GM19397 (cell line): ENCODE data around the gene SLC44A1.

Experiments used
- ATAC-seq: cut with Tn5 transposase; IDR thresholded peaks from one replicate; pipeline ENCODE4 v1.9.1; 2021; ENCODE audit warnings: mild to moderate bottlenecking, moderate library complexity; ENCODE audit not compliant: unreplicated experiment

SLC44A1 gene

DNA sequence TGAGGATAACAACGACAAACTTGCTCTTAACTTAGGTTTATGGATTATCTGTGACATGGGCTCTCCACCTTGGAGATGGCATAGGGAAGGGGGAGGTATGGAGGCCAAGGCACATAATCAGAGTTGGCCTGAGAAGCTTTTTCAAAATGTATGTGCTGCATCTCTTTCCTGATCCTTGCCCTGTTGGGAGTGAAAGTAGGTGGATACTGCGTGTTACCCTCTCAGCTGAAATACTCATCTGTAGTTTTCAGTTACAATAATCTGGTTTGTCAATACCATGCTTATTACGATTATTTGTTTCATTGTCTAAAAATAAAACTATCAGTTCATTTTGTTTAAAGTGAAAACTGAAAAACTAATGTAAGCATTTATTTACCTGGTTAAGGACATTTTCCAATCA is 86.7 kb downstream of the SLC44A1 start:
- peak; percentile 37 for ATAC-seq

DNA sequence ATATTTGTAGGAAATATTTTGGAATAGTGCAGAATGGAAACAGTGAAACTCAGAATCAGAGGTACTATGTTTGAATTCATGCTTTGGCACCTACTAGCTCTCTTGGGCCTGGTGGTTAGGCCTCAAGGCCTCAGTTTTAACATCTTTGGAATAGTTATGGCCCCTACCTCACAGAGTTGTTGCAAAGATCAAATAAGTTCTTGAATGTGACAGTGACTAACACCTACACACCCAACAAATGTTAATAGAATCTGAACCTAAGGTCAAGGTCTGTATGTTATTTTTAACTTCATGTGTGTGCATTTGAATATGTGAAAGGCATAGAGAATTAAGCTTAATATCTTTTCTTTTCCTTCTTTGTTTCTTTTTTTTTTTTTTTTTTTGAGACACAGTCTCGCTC is 87.3 kb downstream of the SLC44A1 start:
- no peak for ATAC-seq

DNA sequence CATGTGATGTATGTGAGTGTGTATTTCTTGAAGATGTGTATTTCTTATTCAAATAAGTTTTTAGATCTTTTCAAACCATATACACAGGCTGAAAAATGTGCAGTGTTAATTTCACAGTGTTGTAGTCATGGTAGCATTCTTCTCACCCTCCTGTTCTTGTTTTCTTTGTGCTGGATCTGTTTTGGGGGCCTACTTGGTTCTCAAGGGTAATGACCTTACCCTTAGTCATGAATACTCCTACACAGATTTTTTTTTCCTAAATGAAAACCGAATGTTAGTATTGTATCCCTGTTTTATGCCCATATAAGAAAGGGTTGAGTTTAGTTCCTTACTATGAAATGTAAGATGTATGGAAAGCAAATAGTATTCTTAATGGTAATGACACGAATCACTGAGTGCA is 88.0 kb downstream of the SLC44A1 start:
- ATAC-seq: no peak

DNA sequence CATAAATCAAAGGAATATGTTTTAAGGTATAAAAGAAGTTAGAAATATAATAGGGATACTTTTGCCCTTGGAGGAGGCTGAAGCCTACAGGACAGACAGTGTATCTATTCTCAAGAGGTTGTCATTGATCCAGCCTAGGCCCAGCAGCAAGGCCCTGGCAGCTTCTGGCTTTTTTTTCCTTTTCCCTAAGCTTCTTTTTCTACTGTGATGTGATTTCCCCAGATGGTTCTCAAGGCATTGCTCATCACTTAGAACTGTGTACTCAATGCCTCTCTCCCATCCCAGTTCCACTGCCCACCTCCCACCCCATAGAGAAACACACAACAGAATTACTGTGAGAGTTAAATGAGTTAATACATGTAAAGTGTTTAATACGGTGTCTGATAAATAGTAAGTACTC is 88.6 kb downstream of the SLC44A1 start:
- no peak for ATAC-seq

DNA sequence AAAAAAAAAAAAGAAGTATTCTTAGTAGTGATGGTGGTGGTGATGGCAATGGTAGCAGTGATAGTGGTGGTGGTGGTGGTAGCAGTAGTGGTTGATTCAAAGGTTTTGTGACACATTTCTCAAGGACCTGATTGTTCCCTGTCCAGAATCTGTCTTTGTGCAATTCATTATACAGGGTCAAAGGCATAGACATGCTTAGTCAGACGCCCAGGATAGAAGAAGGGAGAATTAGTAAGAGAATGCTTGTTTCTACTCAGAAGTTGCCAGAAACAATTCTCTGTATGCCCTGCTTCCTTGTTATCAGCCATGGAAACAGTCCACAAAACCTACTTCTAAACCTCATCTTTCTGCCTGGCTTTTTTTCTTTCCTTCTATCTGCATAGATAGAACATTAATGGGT is 89.4 kb downstream of the SLC44A1 start:
- ATAC-seq: no peak

DNA sequence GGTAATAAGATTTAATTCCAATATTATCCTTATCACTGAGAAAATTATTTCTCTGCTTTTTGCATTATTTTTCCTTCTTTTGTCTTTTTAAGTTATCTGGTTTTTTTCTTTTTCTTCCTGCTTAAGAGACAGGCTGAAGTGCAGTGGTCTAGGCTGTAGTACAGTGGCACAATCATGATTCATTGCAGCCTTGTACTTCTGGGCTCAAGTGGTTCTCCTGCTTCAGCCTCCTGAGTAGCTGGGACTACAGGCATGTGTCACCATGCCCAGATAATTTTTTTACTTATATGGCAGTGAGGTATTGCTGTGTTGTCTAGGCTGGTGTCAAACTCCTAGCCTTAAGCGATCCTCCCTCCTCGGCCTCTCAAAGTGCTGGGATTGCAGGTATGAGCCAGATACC is 93.9 kb downstream of the SLC44A1 start:
- ATAC-seq: no peak

DNA sequence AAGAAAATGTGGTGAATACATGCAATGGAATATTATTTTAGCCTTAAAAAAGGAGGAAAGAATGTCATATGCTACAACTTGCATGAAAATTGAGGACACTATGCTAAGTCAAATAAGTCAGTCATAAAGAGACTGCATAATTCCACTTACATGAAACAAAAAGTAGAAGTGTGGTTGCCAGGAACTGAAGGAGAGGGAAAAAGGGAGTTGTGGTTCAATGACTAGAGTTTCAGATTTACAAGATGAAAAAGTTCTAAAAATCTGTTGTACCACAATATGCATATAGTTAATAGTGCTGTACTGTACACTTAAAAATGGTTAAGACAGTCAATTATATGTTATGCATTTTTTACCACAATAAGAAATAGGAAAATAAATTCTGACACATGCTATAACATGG is 95.4 kb downstream of the SLC44A1 start:
- no peak for ATAC-seq

DNA sequence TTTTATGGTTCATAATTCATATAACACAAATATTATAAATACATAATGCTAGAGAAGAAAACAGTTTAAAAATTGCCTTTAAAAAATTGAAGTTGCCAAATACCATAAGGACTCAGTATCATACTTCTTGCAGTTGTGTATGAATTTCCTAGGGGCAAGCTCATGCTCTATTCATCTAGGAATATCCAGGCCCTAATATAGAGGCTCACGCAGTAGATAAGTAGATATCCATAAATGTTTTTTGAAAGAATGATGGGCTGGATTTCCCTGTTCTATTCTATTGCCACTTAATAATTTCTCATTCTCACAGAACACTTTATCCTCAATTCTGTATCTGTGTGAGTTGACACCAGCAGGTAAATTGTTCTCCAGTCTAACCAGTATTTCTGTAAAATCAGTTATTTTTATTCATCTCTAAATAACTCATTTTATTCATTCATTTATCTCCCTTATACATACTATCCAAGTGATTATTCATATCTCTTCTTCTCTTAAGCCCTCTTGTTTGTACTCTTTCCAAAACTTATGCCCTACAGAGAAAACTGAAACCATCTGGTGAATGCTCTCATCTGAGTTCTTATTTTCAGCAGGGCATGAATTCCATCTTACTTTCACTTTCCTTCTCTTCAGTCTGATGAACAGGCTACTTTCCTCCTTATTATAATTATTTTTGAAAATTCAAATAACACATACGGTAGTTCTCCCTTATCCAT is 97.1 kb downstream of the SLC44A1 start:
- ATAC-seq: no peak

DNA sequence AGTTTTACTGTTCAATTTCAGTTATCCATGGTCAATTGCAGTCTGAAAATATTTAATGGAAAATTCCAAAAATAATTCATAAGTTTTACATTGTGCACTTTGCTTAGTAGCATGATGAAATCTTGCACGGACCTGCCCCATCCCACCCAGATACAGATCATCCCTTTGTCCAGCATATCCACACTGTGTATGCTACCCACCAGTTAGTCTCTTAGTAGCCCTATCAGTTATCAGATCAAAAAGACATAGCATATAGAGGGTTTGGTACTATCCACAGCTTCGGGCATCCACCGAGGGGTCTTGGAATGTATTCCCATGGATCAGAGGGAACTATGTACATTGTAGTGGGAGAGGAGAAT is 97.7 kb downstream of the SLC44A1 start:
- no peak for ATAC-seq

DNA sequence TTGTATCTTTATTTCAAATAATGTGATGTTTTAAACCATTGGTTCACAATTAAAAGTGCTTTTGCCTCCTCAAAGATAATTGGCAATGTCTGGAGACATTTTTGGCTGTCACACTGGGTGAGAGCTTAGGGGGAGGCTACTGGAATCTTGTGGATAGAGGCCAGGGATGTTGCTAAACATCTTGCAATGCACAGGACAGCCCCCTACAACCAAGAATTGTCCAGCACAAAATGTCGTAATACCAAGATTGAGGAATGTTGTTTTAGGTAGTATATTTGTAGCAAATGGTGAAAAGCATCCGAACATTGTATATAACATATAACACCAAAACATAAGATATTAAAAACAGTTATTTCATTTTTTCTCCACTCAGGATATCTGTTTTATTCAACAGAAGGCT is 99.8 kb downstream of the SLC44A1 start:
- ATAC-seq: no peak

DNA sequence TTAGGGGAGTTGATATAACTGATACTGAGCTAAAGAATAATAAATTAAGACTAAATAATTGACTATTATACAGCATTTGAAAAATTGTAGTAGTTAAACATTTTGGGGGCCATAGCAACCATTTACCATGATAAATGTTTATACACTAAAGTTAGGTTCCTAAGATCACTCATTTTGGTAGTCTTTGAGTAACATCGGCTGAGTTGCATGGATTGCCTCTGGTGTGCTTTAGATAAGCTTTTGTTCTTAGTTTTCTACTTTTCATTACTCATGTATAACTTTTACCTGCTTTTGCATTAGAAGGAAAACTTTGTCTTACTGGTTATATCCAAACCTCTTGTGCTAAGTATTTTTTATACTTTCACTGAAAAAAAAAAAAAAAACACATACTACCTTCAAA is 101.2 kb downstream of the SLC44A1 start:
- no peak for ATAC-seq

DNA sequence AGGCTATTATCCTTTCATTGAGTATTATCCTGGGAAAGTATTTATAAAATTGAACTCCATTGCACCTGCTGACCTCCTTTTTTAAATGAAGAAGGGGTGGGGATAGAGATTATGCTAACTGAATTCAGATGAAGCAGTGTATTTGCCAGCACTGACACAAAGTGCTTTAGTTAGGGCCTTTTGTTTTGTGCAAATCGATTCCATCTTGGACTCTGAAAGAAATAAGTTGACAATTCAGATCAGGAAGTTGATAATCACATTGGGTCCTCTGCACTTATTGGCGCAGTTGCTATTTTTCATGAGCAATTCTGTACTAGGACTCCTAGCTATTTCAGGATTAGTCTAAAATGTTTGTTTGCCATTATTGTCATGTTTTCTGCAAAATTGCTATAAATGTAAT is 101.8 kb downstream of the SLC44A1 start:
- ATAC-seq: no peak

DNA sequence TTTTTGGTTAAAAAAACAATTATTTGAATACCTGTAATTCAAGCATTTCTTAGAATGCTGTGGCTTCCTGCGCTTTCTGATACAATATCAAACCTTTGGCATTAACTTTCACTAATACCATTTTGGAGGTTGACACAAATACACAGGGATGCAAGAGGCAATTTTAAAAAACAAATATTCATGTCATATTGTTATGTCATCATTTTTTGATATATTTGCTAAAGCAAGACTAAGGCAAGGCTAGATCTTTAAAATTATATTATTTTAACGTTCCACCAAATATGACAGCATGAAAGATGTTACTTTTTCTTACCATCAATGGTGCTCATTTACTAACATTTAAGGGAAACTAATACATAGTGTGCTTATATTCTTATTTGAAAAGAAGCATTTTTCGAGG is 110.0 kb downstream of the SLC44A1 start:
- no peak for ATAC-seq

DNA sequence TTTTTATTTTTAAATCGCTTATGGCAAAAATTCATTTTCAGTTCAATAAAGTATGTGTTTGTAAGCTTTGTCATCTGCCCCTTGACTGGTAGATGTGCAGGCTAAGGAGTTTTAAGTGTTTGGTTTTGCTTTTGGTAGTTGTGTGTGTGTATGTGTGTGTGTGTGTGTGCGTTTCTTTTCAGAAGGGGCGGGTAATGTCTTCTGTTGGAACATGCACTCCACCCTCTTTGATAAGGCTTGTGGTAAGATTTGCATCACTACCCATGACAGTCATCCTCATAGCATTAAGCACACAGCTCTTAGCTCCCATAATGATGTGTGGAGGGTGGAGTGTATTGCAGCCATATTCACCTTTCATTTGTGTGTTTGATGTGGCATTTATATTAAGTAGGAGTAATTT is 111.3 kb downstream of the SLC44A1 start:
- ATAC-seq: peak; percentile 52

DNA sequence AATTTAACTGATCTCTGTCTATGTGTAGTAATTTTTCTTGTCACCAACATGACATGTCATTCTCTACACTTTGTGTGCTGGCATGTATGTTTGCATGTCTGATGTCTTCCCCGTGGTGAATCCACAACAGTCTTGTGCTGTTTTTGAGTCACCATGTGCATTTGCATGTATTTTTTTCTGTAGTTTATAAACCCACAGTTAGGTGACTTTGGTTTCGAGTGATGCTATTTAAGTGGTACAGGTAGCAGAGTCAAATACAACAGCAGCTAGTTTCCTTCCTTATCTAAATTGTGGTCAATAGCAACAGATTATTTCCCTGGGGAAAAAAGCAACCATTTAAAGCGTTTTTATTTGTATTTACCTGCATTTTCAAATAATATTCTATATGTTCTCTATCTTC is 113.5 kb downstream of the SLC44A1 start:
- peak; percentile 89 for ATAC-seq

DNA sequence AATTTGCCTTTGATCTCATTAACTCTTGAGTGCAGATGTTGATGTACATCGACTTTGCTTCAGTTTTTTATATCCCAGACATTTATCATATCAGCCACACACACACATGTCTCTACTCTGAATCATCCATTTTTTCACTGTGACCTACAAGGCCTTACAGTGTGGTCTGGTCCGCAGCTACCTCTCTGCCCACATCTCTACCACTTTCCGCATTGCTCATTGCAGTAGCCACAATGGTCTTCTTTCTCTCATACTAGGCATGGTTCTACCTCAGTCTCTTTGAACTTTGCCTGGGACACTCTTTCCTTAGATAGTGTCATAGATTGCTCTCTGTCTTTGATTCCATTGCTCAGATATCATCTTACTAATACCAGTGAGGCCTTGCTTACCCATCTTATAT is 115.4 kb downstream of the SLC44A1 start:
- ATAC-seq: no peak

DNA sequence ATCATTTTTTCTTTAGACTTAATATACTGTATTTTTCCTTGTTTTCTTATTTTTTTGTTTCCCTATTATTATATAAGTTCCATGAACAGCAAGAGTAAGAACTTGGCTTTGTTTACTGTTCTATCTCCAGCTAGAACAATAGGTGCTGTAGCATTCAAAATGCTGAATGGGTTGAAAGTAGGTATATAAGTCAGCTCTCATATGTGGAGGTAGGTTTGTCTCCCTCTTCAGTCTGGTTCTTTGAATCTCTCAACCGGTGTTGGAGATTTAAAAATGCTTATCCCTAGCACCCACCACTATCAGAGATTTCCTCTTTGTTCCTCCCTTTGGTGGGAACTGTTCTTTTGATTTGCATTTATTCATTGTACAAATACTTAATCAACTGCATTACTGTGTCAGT is 115.9 kb downstream of the SLC44A1 start:
- no peak for ATAC-seq

DNA sequence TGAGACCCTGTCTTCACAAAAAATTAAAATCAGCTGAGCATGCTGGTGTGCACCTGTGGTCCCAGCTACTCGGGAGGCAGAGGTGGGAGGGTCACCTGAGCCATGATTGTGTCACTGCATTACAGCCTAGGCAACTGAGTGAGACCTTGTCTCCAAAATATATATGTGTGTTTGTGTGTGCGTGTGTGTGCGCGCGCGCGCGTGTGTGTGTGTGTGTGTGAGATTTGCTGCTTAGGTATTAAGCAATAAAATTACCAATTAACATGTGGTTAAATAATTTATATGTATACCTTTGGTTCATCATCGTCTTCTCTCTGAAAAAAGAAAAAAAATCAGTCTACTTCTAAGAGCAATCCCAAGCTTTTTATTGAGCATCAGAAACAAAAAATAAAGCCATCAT is 117.4 kb downstream of the SLC44A1 start:
- ATAC-seq: no peak

DNA sequence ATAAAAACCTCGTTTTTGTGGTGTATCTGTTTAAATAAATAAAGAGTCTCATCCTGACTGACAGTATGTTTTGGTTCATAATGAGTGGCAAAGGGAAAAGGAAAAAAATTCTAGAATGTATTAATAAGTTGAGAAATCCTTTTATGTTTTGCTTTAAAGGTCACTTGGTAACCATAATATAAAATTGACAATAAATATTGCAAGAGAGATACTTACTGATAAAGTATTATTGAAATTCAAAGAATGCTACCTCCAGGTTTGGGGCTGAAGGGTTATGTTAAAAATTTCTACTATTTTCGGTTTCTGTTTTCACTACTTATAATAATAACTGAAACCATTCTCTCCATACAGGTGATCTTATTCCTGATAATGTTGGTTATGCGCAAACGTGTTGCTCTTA is 118.0 kb downstream of the SLC44A1 start:
- no peak for ATAC-seq

DNA sequence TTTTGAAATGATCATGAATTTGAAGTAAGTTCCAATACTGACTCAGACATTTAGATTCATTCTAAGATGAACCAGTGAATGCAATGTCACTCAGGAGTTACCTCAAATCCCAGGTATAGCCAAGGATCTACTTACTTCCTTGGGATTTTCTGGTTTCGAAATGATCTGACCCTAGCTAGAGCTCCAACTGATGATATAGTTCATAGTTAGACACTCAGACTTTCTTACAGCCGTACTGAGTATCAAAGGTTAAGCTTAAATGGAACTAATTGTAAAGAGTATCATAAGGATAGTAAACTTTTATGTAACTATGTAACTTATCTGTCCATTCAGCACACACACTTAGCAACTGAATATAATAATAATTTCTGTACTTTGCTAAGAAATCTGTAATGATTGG is 119.4 kb downstream of the SLC44A1 start:
- no peak for ATAC-seq

DNA sequence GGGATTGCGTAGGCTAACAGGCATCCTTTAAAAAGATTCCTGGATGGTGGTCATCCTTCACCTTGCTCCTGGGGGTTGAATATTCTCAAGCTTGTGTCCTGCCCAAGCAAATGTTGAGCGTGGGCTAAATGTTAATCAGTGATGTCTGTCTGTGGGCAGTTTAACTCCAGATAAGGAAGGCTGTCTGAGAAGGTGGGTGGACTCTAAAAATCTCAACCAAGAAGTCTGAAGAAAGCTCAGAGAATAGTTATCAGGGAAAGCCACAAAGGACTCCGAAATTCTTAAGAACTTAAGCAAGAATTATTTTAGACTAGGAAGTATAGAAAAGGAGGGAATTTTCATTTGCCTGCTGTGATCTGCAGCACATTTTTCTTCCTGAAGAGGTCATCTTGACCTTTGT is 125.5 kb downstream of the SLC44A1 start:
- ATAC-seq: no peak

DNA sequence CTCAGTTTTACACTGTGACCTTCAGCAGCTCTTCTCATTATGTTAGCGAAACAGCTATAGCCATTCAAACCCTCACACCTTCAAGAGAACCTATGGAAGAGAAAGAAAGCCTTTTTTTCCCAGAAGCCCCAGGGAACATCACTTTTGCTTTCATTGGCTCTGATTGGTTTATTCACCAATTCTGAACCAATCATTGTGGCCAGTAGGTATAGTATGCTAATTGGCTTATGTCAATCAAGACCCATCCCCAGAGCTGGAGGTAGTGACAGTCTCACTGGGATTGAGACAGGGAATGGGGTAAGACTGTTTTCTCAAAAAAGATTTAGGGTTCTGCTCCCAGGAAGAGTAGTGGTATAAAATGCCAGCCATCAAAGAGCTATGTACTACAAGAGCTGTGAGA is 129.3 kb downstream of the SLC44A1 start:
- ATAC-seq: no peak

DNA sequence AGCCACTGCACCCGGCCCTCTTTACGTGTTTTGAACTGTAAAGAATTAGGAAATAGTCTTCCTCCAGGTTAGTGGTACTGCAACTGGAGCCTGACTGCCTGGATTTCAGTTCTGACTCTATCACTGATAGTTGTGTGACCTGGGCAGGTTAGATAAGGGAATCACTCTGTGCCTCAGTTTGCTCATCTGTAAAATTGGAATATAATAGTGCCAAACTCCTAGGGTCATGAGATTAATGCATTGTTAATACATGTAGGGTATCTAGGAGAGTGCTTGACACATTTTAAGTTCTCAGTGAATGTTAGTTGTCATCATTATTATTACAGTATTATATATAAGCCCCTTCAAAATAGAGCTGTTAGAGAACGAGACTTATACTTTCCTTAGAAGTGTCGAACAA is 130.9 kb downstream of the SLC44A1 start:
- ATAC-seq: no peak

DNA sequence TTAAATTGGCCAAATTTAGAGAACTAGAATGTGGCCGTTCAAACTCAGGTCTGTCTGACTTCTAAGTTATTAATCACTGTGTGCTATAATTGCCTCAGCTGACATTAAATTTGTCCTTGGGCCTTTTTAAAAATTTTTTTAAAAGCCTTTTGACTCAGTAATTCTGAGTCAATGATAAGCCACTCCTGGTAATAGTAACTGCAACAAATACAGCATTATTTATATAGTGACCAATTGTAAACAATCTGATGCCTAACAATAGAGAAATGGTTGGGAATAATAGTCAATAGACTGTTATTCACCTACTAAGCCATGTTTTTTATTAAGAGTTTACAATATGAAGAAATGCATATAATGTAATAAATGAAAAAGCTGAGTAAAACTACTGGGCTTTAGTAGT is 132.4 kb downstream of the SLC44A1 start:
- ATAC-seq: no peak
